Skeletal muscle tissue (tissue), 4 donors: ENCODE data around the gene RHEBL1. TPM values are rescaled to one million over a fixed set of nuclear protein-coding genes. Genes with fewer than 3 reads are reported as not detected.

Experiments used
- H3K27ac ChIP-seq: one replicate; pipeline ENCODE4 v1.7.0; 2013; ENCODE audit warnings: mild to moderate bottlenecking, low read depth, low read length, inconsistent platforms
- H3K27me3 ChIP-seq, 3 donors: one replicate each; pipeline ENCODE4 v1.7.0; 2013; ENCODE audit warnings: low read length in 3 of 3; ENCODE audit not compliant: control insufficient read depth in 3 of 3, insufficient read depth in 3 of 3
- H3K36me3 ChIP-seq, 3 donors: one replicate each; pipeline ENCODE4 v1.7.0; 2013; ENCODE audit warnings: low read length in 3 of 3; ENCODE audit not compliant: control insufficient read depth in 3 of 3, insufficient read depth in 3 of 3
- H3K4me1 ChIP-seq, 3 donors: one replicate each; pipeline ENCODE4 v1.7.0; 2013; ENCODE audit warnings: low read length in 3 of 3, mild to moderate bottlenecking in 3 of 3; ENCODE audit not compliant: control insufficient read depth in 3 of 3, insufficient read depth in 3 of 3
- H3K4me3 ChIP-seq, 3 donors: one replicate each; pipeline ENCODE4 v1.7.0; 2013; ENCODE audit warnings: low read length in 3 of 3
- H3K9ac ChIP-seq, 3 donors: one replicate each; pipeline ENCODE4 v1.7.0; 2013; ENCODE audit warnings: low read length in 3 of 3, mild to moderate bottlenecking in 3 of 3, moderate library complexity in 2 of 3, low read depth in 1 of 3
- H3K9me3 ChIP-seq, 3 donors: one replicate each; pipeline ENCODE4 v1.7.0; 2013; ENCODE audit warnings: low read length in 3 of 3; ENCODE audit not compliant: control insufficient read depth in 3 of 3
- total RNA-seq: library from RNA; depleted of rRNA; stranded (reverse); fragments of >200 nt; gene quantifications from one replicate; pipeline ENCODE4 v1.2.3, GENCODE V29; 2014
- donor health status: Osteomylitis.

The RHEBL1 gene
- total RNA-seq, 1 donor from 2014 or later, result 0.52 TPM

DNA sequence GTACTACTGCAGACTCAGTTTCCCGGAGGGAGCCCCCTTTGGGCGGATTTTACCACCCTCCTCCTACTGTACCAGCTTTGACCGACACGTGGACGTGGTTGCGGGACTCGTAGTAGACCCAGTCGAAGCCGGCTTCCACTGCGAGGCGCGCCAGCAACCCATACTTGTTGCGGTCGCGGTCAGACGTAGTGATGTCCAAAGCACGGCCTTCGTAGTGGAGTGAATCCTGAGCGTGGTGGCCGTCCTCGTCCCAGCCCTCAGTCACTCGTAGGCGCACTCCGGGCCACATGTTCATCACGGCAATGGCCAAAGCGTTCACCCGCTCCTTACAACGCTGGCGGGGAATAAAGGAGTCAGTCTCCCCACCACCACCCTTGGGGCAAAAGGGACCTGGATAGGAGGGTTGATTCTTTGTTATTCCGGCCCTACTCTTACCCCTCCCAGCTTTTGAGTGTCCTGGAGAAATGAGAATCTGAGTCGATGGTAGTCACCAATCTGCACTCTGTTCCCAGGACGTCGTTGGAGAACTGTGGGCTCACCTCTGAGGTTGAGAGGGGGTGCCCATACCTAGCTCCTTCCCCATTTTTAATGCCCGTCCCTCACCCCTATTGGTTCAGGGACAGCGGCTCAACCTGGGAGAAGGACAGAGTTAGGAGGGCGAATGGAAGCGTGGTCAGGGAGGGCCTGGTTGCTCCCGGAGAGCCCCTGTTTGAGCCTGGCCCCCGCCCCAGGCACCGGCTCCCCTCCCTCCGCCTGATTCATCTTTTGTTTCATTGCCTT is 21.5 kb upstream of the RHEBL1 start:
- H3K4me3 ChIP-seq, result peak overlapping the region in 1 of 3 donors; percentile 6
- peaks cover 42 to 58% (median 43%) of the 10 kb centered on the region in 3 donors for H3K4me1 ChIP-seq
- no peaks in the 10 kb centered on the region for H3K36me3 ChIP-seq
- H3K9me3 ChIP-seq, result no peaks in the 10 kb centered on the region
- H3K27me3 ChIP-seq, result peaks cover 46 to 65% (median 59%) of the 10 kb centered on the region in 3 donors
- no peak overlapping the region for H3K9ac ChIP-seq
- no peak overlapping the region for H3K27ac ChIP-seq

DNA sequence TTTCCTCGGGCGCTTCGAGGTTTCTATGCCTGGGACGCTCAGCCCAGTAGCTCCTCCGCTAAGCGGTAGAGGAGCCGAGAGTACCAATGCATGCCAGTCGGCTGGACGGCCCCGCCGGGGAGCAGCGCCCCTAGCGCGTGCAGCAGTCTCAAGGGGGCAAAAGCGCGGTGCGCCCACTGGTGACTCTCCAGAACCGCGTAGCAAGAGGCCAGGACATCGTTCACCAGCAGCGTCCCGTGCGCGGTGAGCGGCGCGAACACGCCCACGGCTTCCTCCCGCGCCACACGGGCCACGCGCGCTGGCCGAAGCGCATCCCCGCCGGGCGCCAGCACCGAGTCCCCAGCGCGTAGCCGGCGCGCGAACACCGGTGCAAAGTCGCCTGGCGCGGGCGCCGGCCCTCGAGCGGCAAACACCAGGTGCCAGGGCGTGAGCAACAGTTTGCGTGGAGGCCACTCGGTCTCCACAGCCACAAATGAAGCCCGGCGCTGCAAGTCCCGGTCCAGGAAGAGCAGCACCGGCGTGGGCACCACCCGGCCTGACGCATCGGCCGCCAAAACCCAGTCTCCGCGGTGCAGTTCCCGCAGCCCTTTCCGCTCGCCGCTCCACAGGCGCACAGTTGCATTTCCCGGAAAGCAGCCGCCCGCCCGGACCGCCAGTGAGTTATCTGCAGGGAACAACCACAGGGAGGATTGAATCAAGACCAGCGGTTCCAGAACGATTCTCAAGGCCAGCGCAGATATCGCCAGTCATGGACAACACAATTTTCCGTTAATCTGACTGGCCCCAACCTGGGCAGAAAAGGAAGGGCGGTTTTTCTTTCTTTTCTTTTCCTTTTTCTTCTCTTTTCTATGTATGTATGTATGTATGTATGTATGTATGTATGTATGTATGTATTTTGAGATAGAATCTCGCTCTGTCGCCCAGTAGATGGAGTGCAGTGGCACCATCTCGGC is 20.3 kb upstream of the RHEBL1 start:
- no peaks in the 10 kb centered on the region for H3K9me3 ChIP-seq
- no peak overlapping the region for H3K27ac ChIP-seq
- H3K4me1 ChIP-seq, result peaks cover 42 to 58% (median 43%) of the 10 kb centered on the region in 3 donors
- H3K27me3 ChIP-seq, result peaks cover 46 to 65% (median 59%) of the 10 kb centered on the region in 3 donors
- no peaks in the 10 kb centered on the region for H3K36me3 ChIP-seq
- H3K9ac ChIP-seq, result peak overlapping the region in 1 of 3 donors; percentile 50
- peak overlapping the region; percentile 43 to 72 (median 67) for H3K4me3 ChIP-seq

DNA sequence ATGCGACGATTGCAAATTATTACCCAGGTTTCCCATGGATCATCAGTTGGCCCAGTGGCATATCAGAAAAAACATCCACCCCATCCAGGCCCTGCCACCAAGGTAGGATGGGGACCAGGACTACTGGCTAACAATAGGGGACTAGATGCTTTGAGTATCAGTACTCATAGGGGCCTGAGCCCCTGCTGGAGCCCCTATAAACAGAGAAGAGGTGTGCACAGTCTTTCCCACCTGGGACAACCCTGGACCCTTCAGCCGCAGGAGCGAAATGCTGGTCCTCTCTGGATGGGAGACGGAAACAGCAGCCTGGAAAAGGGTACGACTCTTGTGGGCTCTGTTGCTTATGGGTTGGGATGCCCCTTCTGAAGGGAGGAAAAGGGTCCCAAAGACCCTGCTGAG is 19.2 kb upstream of the RHEBL1 start:
- H3K4me1 ChIP-seq, result peaks cover 32 to 51% (median 36%) of the 10 kb centered on the region in 3 donors
- peaks cover 39 to 55% (median 48%) of the 10 kb centered on the region in 3 donors for H3K27me3 ChIP-seq
- H3K4me3 ChIP-seq, result no peak overlapping the region
- no peaks in the 10 kb centered on the region for H3K9me3 ChIP-seq
- H3K27ac ChIP-seq, result no peak overlapping the region
- no peaks in the 10 kb centered on the region for H3K36me3 ChIP-seq
- no peak overlapping the region for H3K9ac ChIP-seq

DNA sequence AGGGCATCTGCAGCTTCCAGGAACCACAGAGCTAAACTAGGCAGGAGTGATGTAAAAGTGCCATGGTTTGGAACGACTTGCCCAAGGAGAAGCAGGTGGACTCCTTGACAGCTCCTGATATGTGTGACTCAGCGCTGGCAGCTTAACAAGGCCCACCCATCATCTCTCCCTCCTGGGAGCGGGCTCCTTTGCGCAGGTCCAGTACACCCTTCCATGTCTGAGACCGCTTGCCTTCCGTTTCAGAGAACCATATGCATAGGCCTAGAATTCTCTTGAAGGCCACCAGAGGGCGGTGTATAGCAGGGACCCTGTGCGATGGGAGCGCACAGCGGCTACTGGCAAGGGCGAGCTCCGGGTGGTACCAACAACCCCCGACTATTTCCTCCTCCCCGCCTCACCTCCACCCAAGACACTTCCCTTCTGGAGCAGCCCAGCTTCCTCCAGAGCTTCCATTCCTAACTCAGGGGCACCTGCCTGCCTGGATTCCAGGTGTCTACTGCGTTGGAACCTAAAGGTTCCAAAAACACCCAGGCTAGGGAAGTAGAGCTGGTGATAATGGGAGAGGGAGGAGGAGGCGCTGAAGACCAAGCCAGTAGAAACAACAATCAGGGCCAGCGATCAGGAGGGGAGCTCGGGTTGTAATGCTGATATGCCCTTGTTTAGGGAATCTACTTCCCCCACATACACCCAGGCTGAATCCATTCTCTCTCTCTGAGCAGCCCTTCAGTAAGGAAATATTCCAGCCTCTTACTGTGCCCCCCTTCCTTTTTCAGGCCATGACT is 18.6 kb upstream of the RHEBL1 start:
- no peaks in the 10 kb centered on the region for H3K36me3 ChIP-seq
- H3K27ac ChIP-seq, result no peak overlapping the region
- H3K4me1 ChIP-seq, result peaks cover 27 to 45% (median 31%) of the 10 kb centered on the region in 3 donors
- H3K9me3 ChIP-seq, result no peaks in the 10 kb centered on the region
- H3K27me3 ChIP-seq, result peaks cover 33 to 49% (median 42%) of the 10 kb centered on the region in 3 donors
- peak overlapping the region; percentile 38 to 58 (median 41) for H3K4me3 ChIP-seq
- peak overlapping the region; percentile 20 to 60 (median 36) for H3K9ac ChIP-seq

DNA sequence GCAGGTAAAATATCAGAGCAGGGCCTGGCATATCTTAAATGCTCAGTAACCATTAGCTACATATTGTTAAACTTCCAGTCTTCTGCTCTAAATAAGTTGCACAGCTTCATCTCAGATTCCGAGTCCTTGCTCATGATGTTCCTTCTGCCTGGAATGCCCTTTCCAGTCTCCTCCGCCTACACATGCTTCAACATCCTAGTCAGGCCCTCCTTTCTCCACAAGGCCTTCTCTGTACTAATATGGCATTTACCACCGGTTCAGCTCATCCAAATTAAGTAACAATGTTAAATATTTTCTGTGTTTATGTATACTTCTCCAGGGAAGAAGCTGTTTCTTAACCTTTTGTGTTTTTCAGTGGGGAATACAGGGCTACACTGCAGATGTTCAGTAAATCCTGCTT is 16.3 kb upstream of the RHEBL1 start:
- Histone ChIP-seq H3K9me3 (no peaks in the 10 kb centered on the region), H3K4me1 (peaks cover 17 to 28% (median 21%) of the 10 kb centered on the region in 3 donors), H3K4me3 (no peak overlapping the region), H3K27ac (no peak overlapping the region), H3K36me3 (no peaks in the 10 kb centered on the region), H3K27me3 (peaks cover 18 to 27% (median 22%) of the 10 kb centered on the region in 3 donors), H3K9ac (no peak overlapping the region)

DNA sequence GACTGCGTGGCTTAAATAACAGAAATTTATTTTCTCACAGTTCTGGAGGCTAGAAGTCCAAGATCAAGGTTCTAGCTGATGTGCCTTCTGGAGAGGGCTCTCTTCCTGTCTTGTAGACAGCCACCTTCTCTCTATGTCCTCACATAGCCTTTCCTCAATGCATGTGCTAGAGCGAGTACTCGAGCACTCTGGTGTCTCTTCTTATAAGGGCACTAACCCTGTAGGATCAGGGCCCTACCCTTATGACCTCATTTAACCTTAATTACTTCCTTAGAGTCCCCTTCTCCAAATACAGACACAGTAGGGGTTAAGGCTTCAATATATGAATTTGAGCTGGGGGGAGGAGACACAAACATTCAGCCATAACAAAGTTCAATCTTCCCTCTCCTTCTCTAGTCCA is 14.7 kb upstream of the RHEBL1 start:
- no peaks in the 10 kb centered on the region for H3K36me3 ChIP-seq
- no peak overlapping the region for H3K4me3 ChIP-seq
- H3K27ac ChIP-seq, result no peak overlapping the region
- H3K27me3 ChIP-seq, result peaks cover 3 to 11% (median 11%) of the 10 kb centered on the region in 3 donors
- no peaks in the 10 kb centered on the region for H3K9me3 ChIP-seq
- no peak overlapping the region for H3K9ac ChIP-seq
- peaks cover 7 to 15% (median 12%) of the 10 kb centered on the region in 3 donors for H3K4me1 ChIP-seq

DNA sequence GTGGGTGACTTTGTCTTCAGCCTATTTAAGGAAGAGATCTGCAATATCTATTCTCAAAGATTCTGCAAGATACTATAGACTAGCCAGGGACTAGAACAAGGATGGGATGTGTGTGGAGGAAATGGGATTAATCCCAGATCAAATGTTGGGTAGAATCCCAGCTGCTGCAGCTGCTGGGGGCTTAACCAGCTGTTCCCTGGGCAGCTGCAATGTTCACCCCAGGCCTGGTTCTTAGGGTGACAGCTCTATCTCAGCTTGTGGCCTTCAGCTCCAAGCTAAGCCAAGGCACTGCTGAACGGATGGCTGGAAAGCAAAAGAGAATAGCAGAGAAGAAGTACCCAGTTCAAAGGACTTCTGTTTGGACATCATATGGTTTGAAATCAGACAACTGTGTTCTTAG is 10.0 kb upstream of the RHEBL1 start:
- Histone ChIP-seq H3K4me3 (no peak overlapping the region), H3K9ac (no peak overlapping the region), H3K9me3 (no peaks in the 10 kb centered on the region), H3K27me3 (no peaks in the 10 kb centered on the region), H3K27ac (no peak overlapping the region), H3K36me3 (no peaks in the 10 kb centered on the region), H3K4me1 (no peaks in the 10 kb centered on the region)

DNA sequence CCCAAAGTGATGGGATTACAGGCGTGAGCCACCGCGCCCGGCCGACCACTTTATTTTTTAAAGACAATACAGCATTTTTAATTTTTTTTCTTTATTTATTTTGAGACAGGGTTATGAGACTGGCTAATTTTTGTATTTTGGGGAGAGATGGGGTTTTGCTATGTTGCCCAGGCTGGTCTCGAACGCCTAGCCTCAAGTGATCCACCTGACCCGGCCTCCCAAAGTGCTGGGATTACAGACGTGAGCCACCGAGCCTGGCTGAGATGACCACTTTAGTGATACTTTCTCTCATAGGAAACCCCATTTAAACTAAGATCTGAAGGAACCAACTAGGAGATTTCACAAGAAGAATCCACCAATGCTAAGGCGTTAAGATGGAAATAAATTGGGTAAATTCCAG is 1.2 kb upstream of the RHEBL1 start:
- H3K27me3 ChIP-seq, result no peaks in the 10 kb centered on the region
- H3K36me3 ChIP-seq, result no peaks in the 10 kb centered on the region
- no peak overlapping the region for H3K4me3 ChIP-seq
- H3K9ac ChIP-seq, result no peak overlapping the region
- H3K9me3 ChIP-seq, result no peaks in the 10 kb centered on the region
- H3K4me1 ChIP-seq, result peaks cover 12 to 17% (median 16%) of the 10 kb centered on the region in 3 donors
- no peak overlapping the region for H3K27ac ChIP-seq

DNA sequence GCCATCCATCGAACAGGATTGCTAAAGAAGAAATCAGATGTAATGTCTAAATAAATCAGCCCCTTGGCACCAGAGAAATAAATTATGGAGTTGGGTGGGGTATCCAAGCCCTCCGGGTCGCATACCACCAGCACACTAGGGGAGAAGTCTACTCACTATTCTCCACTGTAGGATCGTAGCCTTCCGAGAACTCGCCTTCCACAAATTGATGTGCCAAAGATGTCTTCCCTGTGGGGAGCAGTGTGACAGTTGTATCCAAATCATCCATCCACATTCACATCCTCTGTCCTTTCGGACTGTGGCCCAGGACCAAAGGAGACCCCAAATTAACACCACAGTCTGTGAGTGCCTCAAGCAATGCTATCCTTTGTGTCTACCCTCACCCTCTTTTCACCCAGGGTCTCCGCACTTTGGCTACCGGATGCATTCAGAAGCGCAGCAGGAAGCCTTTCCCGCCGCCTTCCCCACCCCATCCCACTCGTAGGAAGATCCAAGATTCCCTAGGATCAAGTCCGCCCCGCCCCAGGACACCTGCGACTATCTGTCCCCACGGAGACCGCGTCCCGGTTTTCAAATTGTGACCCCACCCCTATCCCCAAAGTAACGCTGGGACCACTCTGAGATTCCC is 786 bp downstream of the RHEBL1 start:
- Histone ChIP-seq H3K27me3 (no peaks in the 10 kb centered on the region), H3K9ac (peak overlapping the region; percentile 80 to 87 (median 85)), H3K9me3 (no peaks in the 10 kb centered on the region), H3K36me3 (no peaks in the 10 kb centered on the region), H3K27ac (peak overlapping the region; percentile 73), H3K4me1 (peaks cover 12 to 18% (median 17%) of the 10 kb centered on the region in 3 donors), H3K4me3 (peak overlapping the region; percentile 82 to 94 (median 88))
